GM23338 (cell line): Measurements from ENCODE around the gene TMEM234. TPM values are rescaled to one million over a fixed set of nuclear protein-coding genes. Genes with fewer than 3 reads are reported as not detected.
A peak's percentile ranks its signal among the peaks of the same experiment; 100 is the strongest.

Experiments
- ATAC-seq: fragments of 200-7000 bp; cut with Tn5 transposase; 3 replicates; pipeline ENCODE4 v1.9.1; 2020
- DNase-seq: peaks from one replicate; pipeline ENCODE4 v3.0.0-alpha.2; 2015; ENCODE audit warnings: low spot score
- H2AFZ ChIP-seq: fragments of 200-600 bp; sonication (generic); 2 replicates; pipeline ENCODE4 v1.8.0; 2016; ENCODE audit warnings: antibody characterized with exemption, mild to moderate bottlenecking, moderate library complexity
- H3F3A ChIP-seq: fragments of 200-600 bp; sonication (generic); replicated peaks from 2 replicates; pipeline ENCODE4 v1.8.0; 2017; ENCODE audit warnings: antibody characterized with exemption, mixed run types, low read depth
- H3K27ac ChIP-seq: fragments of 200-600 bp; sonication (generic); 2 replicates; pipeline ENCODE4 v1.6.1; 2016; ENCODE audit warnings: low read depth
- H3K27me3 ChIP-seq: fragments of 200-600 bp; sonication (generic); 2 replicates; pipeline ENCODE4 v1.8.0; 2016; ENCODE audit warnings: mild to moderate bottlenecking, mixed run types, moderate library complexity; ENCODE audit not compliant: insufficient read depth
- H3K36me3 ChIP-seq: fragments of 200-600 bp; sonication (generic); 2 replicates; pipeline ENCODE4 v1.8.0; 2016; ENCODE audit warnings: mild to moderate bottlenecking; ENCODE audit not compliant: insufficient read depth
- H3K4me1 ChIP-seq: fragments of 200-600 bp; sonication (generic); 2 replicates; pipeline ENCODE4 v1.8.0; 2016; ENCODE audit warnings: mild to moderate bottlenecking, moderate library complexity; ENCODE audit not compliant: insufficient read depth
- H3K4me2 ChIP-seq: fragments of 200-600 bp; sonication (generic); 2 replicates; pipeline ENCODE4 v1.7.1; 2017; ENCODE audit warnings: mixed run types
- H3K4me3 ChIP-seq: fragments of 200-600 bp; sonication (generic); 2 replicates; pipeline ENCODE4 v1.6.1; 2016; ENCODE audit warnings: mixed run types
- H3K79me2 ChIP-seq: fragments of 200-600 bp; sonication (generic); replicated peaks from 2 replicates; pipeline ENCODE4 v1.8.0; 2017; ENCODE audit warnings: mild to moderate bottlenecking; ENCODE audit not compliant: insufficient read depth
- H3K9me2 ChIP-seq: fragments of 200-600 bp; sonication (generic); 2 replicates; pipeline ENCODE4 v1.8.0; 2017; ENCODE audit not compliant: insufficient read depth
- H4K20me1 ChIP-seq: fragments of 200-600 bp; sonication (generic); replicated peaks from 2 replicates; pipeline ENCODE4 v1.8.0; 2017; ENCODE audit warnings: mild to moderate bottlenecking; ENCODE audit not compliant: insufficient read depth
- H3K27ac Mint-ChIP-seq: 2 replicates; pipeline ENCODE4 v1.8.0; 2020; ENCODE audit warnings: inconsistent platforms, mild to moderate bottlenecking, moderate library complexity, mixed read lengths
- H3K27me3 Mint-ChIP-seq: 3 replicates; pipeline ENCODE4 v1.8.0; 2022; ENCODE audit warnings: low read depth, mild to moderate bottlenecking, moderate library complexity, mixed read lengths, inconsistent platforms; ENCODE audit not compliant: insufficient read depth, poor library complexity
- H3K36me3 Mint-ChIP-seq: 3 replicates; pipeline ENCODE4 v1.8.0; 2021; ENCODE audit warnings: low read depth, mild to moderate bottlenecking, inconsistent platforms, moderate library complexity, mixed read lengths
- H3K4me1 Mint-ChIP-seq: 3 replicates; pipeline ENCODE4 v1.8.0; 2020; ENCODE audit warnings: mild to moderate bottlenecking, inconsistent platforms, mixed read lengths
- H3K4me3 Mint-ChIP-seq: 3 replicates; pipeline ENCODE4 v1.8.0; 2021; ENCODE audit warnings: moderate library complexity, mild to moderate bottlenecking, inconsistent platforms, mixed read lengths
- H3K9me3 Mint-ChIP-seq: 3 replicates; pipeline ENCODE4 v1.8.0; 2020; ENCODE audit warnings: moderate library complexity, mild to moderate bottlenecking, inconsistent platforms, mixed read lengths
- EZH2 ChIP-seq: fragments of 200-600 bp; sonication (generic); IDR thresholded peaks from one replicate; pipeline ENCODE4 v1.8.0; 2017; ENCODE audit warnings: antibody characterized with exemption, mild to moderate bottlenecking, low read depth; ENCODE audit not compliant: unreplicated experiment
- EZH2phosphoT487 ChIP-seq: fragments of 200-600 bp; sonication (generic); IDR thresholded peaks from one replicate; pipeline ENCODE4 v1.8.1; 2018; ENCODE audit warnings: antibody characterized with exemption; ENCODE audit not compliant: unreplicated experiment
- JUNB ChIP-seq: IDR thresholded peaks from one replicate; pipeline ENCODE4 v1.6.1; 2016; ENCODE audit warnings: antibody characterized with exemption; ENCODE audit not compliant: unreplicated experiment
- POLR2AphosphoS5 ChIP-seq: IDR thresholded peaks from 2 replicates; pipeline ENCODE4 v1.6.1; 2016; ENCODE audit warnings: antibody characterized with exemption, low read depth
- polyA plus RNA-seq: library from polyadenylated mRNA; unstranded; fragments of >200 nt; fragmentation: Nextera tagmentation; extraction: Ambion mirVana; gene quantifications from 2 replicates; pipeline ENCODE4 v1.2.1, GENCODE V29; 2016
- total RNA-seq: library from RNA; depleted of rRNA; stranded (reverse); fragments of >200 nt; shearing (Covaris generic); gene quantifications from 2 replicates; pipeline ENCODE4 v1.2.3, GENCODE V29; 2014
- TF ChIP-seq, protein P1 (sequence below): fragments of 250-450 bp; sonication (Bioruptor Pico); IDR thresholded peaks from 2 replicates; pipeline ENCODE4 v1.5.0; 2020; ENCODE audit warnings: mild to moderate bottlenecking, moderate library complexity
- TF ChIP-seq, protein P2 (sequence below): IDR thresholded peaks from one replicate; pipeline ENCODE4 v1.6.1; 2018; ENCODE audit warnings: antibody characterized with exemption; ENCODE audit not compliant: unreplicated experiment
- TF ChIP-seq, protein P3 (sequence below), 2 experiments: fragments of 200-600 bp in 1 of 2; sonication (generic) in 1 of 2; conservative IDR thresholded peaks; 2 replicates each; pipeline versions ENCODE4 v1.5.1 to v1.6.1; 2016 to 2017; ENCODE audit warnings: antibody characterized with exemption in 2 of 2, low read depth in 2 of 2, mild to moderate bottlenecking in 2 of 2, moderate library complexity in 1 of 2

The TMEM234 gene
- total and polyA plus RNA-seq, 2 experiments from 2014 or later = 4.7 to 8.2 TPM

DNA sequence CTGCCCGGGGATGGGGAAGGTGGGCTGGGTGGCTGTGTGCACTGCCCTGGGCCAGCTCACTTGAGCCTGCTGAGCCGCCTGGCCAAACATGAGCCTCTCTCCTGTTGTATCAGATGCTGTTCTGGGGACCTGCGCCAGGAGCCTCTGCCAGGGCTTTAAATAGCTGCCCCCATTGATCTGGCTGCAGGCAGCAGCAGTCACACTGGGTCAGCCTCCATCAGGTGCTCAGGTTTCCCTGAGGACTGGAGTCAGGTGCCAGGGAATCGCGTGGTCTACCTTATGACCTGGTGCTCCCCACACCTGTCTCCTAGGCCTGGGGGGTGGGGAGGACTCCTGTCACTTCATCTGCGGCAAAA is 22.5 kb downstream of the TMEM234 start (continued):
- TF ChIP-seq, protein P1, sequence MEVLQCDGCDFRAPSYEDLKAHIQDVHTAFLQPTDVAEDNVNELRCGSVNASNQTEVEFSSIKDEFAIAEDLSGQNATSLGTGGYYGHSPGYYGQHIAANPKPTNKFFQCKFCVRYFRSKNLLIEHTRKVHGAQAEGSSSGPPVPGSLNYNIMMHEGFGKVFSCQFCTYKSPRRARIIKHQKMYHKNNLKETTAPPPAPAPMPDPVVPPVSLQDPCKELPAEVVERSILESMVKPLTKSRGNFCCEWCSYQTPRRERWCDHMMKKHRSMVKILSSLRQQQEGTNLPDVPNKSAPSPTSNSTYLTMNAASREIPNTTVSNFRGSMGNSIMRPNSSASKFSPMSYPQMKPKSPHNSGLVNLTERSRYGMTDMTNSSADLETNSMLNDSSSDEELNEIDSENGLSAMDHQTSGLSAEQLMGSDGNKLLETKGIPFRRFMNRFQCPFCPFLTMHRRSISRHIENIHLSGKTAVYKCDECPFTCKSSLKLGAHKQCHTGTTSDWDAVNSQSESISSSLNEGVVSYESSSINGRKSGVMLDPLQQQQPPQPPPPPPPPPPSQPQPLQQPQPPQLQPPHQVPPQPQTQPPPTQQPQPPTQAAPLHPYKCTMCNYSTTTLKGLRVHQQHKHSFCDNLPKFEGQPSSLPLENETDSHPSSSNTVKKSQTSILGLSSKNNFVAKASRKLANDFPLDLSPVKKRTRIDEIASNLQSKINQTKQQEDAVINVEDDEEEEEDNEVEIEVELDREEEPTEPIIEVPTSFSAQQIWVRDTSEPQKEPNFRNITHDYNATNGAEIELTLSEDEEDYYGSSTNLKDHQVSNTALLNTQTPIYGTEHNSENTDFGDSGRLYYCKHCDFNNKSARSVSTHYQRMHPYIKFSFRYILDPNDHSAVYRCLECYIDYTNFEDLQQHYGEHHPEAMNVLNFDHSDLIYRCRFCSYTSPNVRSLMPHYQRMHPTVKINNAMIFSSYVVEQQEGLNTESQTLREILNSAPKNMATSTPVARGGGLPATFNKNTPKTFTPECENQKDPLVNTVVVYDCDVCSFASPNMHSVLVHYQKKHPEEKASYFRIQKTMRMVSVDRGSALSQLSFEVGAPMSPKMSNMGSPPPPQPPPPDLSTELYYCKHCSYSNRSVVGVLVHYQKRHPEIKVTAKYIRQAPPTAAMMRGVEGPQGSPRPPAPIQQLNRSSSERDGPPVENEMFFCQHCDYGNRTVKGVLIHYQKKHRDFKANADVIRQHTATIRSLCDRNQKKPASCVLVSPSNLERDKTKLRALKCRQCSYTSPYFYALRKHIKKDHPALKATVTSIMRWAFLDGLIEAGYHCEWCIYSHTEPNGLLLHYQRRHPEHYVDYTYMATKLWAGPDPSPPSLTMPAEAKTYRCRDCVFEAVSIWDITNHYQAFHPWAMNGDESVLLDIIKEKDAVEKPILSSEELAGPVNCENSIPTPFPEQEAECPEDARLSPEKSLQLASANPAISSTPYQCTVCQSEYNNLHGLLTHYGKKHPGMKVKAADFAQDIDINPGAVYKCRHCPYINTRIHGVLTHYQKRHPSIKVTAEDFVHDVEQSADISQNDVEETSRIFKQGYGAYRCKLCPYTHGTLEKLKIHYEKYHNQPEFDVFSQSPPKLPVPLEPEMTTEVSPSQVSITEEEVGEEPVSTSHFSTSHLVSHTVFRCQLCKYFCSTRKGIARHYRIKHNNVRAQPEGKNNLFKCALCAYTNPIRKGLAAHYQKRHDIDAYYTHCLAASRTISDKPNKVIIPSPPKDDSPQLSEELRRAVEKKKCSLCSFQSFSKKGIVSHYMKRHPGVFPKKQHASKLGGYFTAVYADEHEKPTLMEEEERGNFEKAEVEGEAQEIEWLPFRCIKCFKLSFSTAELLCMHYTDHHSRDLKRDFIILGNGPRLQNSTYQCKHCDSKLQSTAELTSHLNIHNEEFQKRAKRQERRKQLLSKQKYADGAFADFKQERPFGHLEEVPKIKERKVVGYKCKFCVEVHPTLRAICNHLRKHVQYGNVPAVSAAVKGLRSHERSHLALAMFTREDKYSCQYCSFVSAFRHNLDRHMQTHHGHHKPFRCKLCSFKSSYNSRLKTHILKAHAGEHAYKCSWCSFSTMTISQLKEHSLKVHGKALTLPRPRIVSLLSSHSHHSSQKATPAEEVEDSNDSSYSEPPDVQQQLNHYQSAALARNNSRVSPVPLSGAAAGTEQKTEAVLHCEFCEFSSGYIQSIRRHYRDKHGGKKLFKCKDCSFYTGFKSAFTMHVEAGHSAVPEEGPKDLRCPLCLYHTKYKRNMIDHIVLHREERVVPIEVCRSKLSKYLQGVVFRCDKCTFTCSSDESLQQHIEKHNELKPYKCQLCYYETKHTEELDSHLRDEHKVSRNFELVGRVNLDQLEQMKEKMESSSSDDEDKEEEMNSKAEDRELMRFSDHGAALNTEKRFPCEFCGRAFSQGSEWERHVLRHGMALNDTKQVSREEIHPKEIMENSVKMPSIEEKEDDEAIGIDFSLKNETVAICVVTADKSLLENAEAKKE (CRISPR knock-in tag) = no peak
- TF ChIP-seq EZH2 = no peak
- TF ChIP-seq JUNB = no peak
- TF ChIP-seq POLR2AphosphoS5 = no peak

DNA sequence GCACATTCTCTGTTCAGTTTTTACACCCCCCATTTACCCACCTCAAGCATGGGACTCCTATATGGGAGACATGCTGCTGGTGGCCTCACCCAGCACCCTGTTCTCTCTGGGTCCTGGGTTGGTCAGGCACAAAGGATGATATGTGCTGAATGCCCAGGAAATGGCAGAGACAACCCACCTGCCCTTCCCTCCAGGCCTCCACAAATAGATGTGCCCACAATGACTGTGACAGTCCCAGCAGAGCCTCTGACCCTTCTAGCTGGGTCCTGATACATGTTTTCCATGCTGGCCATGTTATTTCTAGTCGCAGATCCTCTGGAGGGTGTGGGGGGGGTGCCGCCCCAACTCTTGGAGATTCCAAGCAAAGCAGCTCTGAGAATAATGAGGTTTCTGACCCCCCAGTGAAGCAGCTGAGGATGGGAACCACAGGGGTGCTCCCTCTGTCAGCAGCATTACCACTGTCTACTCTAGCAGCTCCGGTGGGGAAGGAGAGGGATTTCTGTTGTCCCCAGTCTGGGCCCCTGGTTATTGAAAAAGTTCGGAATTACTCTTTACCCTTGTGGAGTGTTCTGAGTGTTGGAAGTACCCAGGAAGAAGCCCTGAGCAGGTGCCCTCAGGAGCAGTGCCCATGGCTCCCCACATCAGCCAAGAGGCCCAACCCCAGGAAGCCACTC is 23.0 kb downstream of the TMEM234 start:
- peak overlapping the region; percentile 96 for H3K4me2 ChIP-seq
- no peaks in the 10 kb centered on the region for H3K9me2 ChIP-seq
- Mint-ChIP-seq H3K27me3 (peaks cover 34% of the 10 kb centered on the region), H3K9me3 (peaks cover 2% of the 10 kb centered on the region; the same call in 2 of the 3 replicates), H3K36me3 (peaks cover 42% of the 10 kb centered on the region), H3K4me1 (peaks cover 42% of the 10 kb centered on the region), H3K4me3 (peak overlapping the region; percentile 70; the same call in 2 of the 3 replicates), H3K27ac (no peak overlapping the region)
- H2AFZ ChIP-seq = no peak overlapping the region
- H4K20me1 ChIP-seq = peaks cover 4% of the 10 kb centered on the region
- H3K36me3 ChIP-seq = peaks cover 21% of the 10 kb centered on the region
- H3K4me3 ChIP-seq = peak overlapping the region; percentile 69; the same call in 1 of the 2 replicates
- DNase-seq (no peak), ATAC-seq (no peak)
- peaks cover 37% of the 10 kb centered on the region; the same call in 1 of the 2 replicates for H3F3A ChIP-seq
- peaks cover 28% of the 10 kb centered on the region for H3K4me1 ChIP-seq
- no peaks in the 10 kb centered on the region for H3K79me2 ChIP-seq
- no peak overlapping the region for H3K27ac ChIP-seq
- H3K27me3 ChIP-seq = peaks cover 20% of the 10 kb centered on the region
- TF ChIP-seq JUNB = no peak
- TF ChIP-seq, protein P2, sequence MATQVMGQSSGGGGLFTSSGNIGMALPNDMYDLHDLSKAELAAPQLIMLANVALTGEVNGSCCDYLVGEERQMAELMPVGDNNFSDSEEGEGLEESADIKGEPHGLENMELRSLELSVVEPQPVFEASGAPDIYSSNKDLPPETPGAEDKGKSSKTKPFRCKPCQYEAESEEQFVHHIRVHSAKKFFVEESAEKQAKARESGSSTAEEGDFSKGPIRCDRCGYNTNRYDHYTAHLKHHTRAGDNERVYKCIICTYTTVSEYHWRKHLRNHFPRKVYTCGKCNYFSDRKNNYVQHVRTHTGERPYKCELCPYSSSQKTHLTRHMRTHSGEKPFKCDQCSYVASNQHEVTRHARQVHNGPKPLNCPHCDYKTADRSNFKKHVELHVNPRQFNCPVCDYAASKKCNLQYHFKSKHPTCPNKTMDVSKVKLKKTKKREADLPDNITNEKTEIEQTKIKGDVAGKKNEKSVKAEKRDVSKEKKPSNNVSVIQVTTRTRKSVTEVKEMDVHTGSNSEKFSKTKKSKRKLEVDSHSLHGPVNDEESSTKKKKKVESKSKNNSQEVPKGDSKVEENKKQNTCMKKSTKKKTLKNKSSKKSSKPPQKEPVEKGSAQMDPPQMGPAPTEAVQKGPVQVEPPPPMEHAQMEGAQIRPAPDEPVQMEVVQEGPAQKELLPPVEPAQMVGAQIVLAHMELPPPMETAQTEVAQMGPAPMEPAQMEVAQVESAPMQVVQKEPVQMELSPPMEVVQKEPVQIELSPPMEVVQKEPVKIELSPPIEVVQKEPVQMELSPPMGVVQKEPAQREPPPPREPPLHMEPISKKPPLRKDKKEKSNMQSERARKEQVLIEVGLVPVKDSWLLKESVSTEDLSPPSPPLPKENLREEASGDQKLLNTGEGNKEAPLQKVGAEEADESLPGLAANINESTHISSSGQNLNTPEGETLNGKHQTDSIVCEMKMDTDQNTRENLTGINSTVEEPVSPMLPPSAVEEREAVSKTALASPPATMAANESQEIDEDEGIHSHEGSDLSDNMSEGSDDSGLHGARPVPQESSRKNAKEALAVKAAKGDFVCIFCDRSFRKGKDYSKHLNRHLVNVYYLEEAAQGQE = no peak
- no peak for TF ChIP-seq EZH2phosphoT487
- TF ChIP-seq, protein P3, sequence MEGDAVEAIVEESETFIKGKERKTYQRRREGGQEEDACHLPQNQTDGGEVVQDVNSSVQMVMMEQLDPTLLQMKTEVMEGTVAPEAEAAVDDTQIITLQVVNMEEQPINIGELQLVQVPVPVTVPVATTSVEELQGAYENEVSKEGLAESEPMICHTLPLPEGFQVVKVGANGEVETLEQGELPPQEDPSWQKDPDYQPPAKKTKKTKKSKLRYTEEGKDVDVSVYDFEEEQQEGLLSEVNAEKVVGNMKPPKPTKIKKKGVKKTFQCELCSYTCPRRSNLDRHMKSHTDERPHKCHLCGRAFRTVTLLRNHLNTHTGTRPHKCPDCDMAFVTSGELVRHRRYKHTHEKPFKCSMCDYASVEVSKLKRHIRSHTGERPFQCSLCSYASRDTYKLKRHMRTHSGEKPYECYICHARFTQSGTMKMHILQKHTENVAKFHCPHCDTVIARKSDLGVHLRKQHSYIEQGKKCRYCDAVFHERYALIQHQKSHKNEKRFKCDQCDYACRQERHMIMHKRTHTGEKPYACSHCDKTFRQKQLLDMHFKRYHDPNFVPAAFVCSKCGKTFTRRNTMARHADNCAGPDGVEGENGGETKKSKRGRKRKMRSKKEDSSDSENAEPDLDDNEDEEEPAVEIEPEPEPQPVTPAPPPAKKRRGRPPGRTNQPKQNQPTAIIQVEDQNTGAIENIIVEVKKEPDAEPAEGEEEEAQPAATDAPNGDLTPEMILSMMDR (conservative IDR thresholded peaks at IDR 0.05; ENCODE audit: low read depth in 2 of 2) = no peak
- TF ChIP-seq EZH2 = no peak
